WERI-Rb-1 (cell line): ENCODE data around the gene ATXN1.
"Not testable (repeated sequence)": the region's sequence is repeated elsewhere in the genome, so short reads cannot be mapped to it uniquely, and the experiment has no call there.

Source experiments
- DNase-seq: peaks from one replicate; pipeline ENCODE4 v3.0.0-alpha.2; 2020
- H3K27ac ChIP-seq: fragments of 250-450 bp; sonication (Bioruptor Pico); 2 replicates; pipeline ENCODE4 v1.5.1; 2020; ENCODE audit warnings: mild to moderate bottlenecking, moderate library complexity
- H3K27me3 ChIP-seq: fragments of 250-450 bp; sonication (Bioruptor Pico); 2 replicates; pipeline ENCODE4 v1.5.1; 2021; ENCODE audit warnings: mild to moderate bottlenecking, low read depth, moderate library complexity; ENCODE audit not compliant: insufficient read depth, severe bottlenecking
- H3K36me3 ChIP-seq: fragments of 250-450 bp; sonication (Bioruptor Pico); 2 replicates; pipeline ENCODE4 v1.5.1; 2020; ENCODE audit warnings: mild to moderate bottlenecking, moderate library complexity
- H3K4me3 ChIP-seq: 2 replicates; pipeline ENCODE4 v1.5.1; 2011; ENCODE audit warnings: low read depth, mild to moderate bottlenecking, control low read depth, low read length
- H3K9me3 ChIP-seq: fragments of 250-450 bp; sonication (Bioruptor Pico); 2 replicates; pipeline ENCODE4 v1.5.1; 2021; ENCODE audit warnings: mild to moderate bottlenecking, moderate library complexity; ENCODE audit not compliant: severe bottlenecking
- CTCF ChIP-seq: IDR thresholded peaks from 2 replicates; pipeline ENCODE4 v1.5.1; 2011; ENCODE audit warnings: low read depth, mild to moderate bottlenecking, control low read depth, inconsistent platforms, low read length

Gene ATXN1

GRCh38 chr6:16380220-16380809 lies 380.9 kb downstream of the ATXN1 start:
- no peak overlapping the region for H3K27ac ChIP-seq
- H3K27me3 ChIP-seq, result no peaks in the 10 kb centered on the region
- TF ChIP-seq CTCF, result no peak
- DNase-seq, result no peak
- no peaks in the 10 kb centered on the region for H3K9me3 ChIP-seq
- H3K36me3 ChIP-seq, result no peaks in the 10 kb centered on the region
- no peak overlapping the region for H3K4me3 ChIP-seq

- DNase-seq, H3K27ac ChIP-seq, H3K27me3 ChIP-seq, H3K9me3 ChIP-seq, H3K36me3 ChIP-seq, H3K4me3 ChIP-seq: not testable (repeated sequence)
These were observed 382.9 kb downstream of the ATXN1 start for GRCh38 chr6:16378360-16378759.

GRCh38 chr6:16377470-16377869 lies 383.8 kb downstream of the ATXN1 start:
- no peak overlapping the region for H3K27ac ChIP-seq
- H3K27me3 ChIP-seq, result no peaks in the 10 kb centered on the region
- H3K9me3 ChIP-seq, result no peaks in the 10 kb centered on the region
- H3K36me3 ChIP-seq, result no peaks in the 10 kb centered on the region
- H3K4me3 ChIP-seq, result no peak overlapping the region
- no peak for DNase-seq
- no peak for TF ChIP-seq CTCF

GRCh38 chr6:16375843-16376242 lies 385.4 kb downstream of the ATXN1 start:
- DNase-seq, result no peak
- no peak overlapping the region for H3K4me3 ChIP-seq
- no peak overlapping the region for H3K27ac ChIP-seq
- H3K9me3 ChIP-seq, result no peaks in the 10 kb centered on the region
- H3K36me3 ChIP-seq, result no peaks in the 10 kb centered on the region
- no peak for TF ChIP-seq CTCF
- no peaks in the 10 kb centered on the region for H3K27me3 ChIP-seq

GRCh38 chr6:16375206-16375605 lies 386.1 kb downstream of the ATXN1 start:
- no peak overlapping the region for H3K4me3 ChIP-seq
- no peaks in the 10 kb centered on the region for H3K36me3 ChIP-seq
- no peaks in the 10 kb centered on the region for H3K27me3 ChIP-seq
- no peak for DNase-seq
- TF ChIP-seq CTCF, result no peak
- H3K9me3 ChIP-seq, result no peaks in the 10 kb centered on the region
- no peak overlapping the region for H3K27ac ChIP-seq

- DNase-seq, result no peak
- no peak for TF ChIP-seq CTCF
- Histone ChIP-seq H3K4me3 (no peak overlapping the region), H3K36me3 (no peaks in the 10 kb centered on the region), H3K9me3 (no peaks in the 10 kb centered on the region), H3K27ac (no peak overlapping the region), H3K27me3 (no peaks in the 10 kb centered on the region)
These were observed 386.6 kb downstream of the ATXN1 start for GRCh38 chr6:16374461-16375200.
